Breast epithelium (tissue), 3 donors: ENCODE measurements around the gene FAAP24.
"Not testable (repeated sequence)": the region's sequence is repeated elsewhere in the genome, so short reads cannot be mapped to it uniquely, and the experiment has no call there.

Source experiments
- POLR2A ChIP-seq: fragments of 450-650 bp; IDR thresholded peaks from one replicate; pipeline ENCODE4 v1.6.1; 2016; ENCODE audit warnings: antibody characterized with exemption, mild to moderate bottlenecking, moderate library complexity
- POLR2AphosphoS5 ChIP-seq, 3 donors: sonication (generic); formaldehyde crosslinking; IDR thresholded peaks; one replicate each; pipeline ENCODE4 v1.6.1; 2017; ENCODE audit warnings: antibody characterized with exemption in 3 of 3
- TF ChIP-seq, protein P1 (sequence below), 3 donors: fragments of 450-650 bp; IDR thresholded peaks; one replicate each; pipeline ENCODE4 v1.5.1; 2016 to 2017; ENCODE audit warnings: antibody characterized with exemption in 3 of 3, mild to moderate bottlenecking in 3 of 3, moderate library complexity in 3 of 3

DNA sequence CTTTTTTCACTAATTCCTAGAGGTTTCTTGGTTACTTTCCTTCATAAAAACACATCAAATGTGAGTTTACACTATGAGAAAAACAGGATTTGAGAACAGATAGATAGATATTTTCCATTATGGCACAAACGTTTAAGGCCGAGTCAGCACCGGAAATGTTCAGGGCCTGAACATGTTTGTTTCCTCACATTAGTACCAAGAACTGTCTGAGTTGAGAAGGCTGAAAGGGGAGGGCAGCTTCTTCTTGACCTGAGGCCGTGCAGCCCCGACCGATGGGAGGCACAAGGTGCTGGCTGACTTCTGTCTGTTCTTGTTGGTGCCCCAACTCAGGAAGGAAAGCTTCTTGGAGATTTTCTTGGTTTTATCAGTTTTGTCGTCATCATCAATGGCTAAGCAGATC lies 7.8 kb downstream of the FAAP24 start:
- not testable (repeated sequence) for TF ChIP-seq POLR2A; POLR2AphosphoS5 (IDR thresholded peaks at IDR 0.05)
- TF ChIP-seq, protein P1, sequence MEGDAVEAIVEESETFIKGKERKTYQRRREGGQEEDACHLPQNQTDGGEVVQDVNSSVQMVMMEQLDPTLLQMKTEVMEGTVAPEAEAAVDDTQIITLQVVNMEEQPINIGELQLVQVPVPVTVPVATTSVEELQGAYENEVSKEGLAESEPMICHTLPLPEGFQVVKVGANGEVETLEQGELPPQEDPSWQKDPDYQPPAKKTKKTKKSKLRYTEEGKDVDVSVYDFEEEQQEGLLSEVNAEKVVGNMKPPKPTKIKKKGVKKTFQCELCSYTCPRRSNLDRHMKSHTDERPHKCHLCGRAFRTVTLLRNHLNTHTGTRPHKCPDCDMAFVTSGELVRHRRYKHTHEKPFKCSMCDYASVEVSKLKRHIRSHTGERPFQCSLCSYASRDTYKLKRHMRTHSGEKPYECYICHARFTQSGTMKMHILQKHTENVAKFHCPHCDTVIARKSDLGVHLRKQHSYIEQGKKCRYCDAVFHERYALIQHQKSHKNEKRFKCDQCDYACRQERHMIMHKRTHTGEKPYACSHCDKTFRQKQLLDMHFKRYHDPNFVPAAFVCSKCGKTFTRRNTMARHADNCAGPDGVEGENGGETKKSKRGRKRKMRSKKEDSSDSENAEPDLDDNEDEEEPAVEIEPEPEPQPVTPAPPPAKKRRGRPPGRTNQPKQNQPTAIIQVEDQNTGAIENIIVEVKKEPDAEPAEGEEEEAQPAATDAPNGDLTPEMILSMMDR (IDR thresholded peaks at IDR 0.05) = not testable (repeated sequence)
